ENCODE measurements around the gene CKM. TPM values are rescaled to one million over a fixed set of nuclear protein-coding genes. Genes with fewer than 3 reads are reported as not detected.
A peak's percentile ranks its signal among the peaks of the same experiment; 100 is the strongest.

CKM gene
- total RNA-seq, 1 experiment from 2014 or later, result not detected

- TF ChIP-seq CTCF (IDR thresholded peaks at IDR 0.05; ENCODE audit: unreplicated experiment), result no peak
- BruUV-seq (replicated peaks), result no TSS peak
- no peak for DNase-seq
- intact Hi-C loops (cut with micrococcal nuclease; ENCODE audit: unreplicated experiment), result no loop called here
- no peak overlapping the region for H3K27ac Mint-ChIP-seq (ENCODE audit: unreplicated experiment)
- H3K27me3 Mint-ChIP-seq (ENCODE audit: unreplicated experiment), result peaks cover 40% of the 10 kb centered on the region
- H3K4me3 Mint-ChIP-seq (ENCODE audit: low read depth, unreplicated experiment), result no peak overlapping the region
- no peaks in the 10 kb centered on the region for H3K4me1 Mint-ChIP-seq (ENCODE audit: low read depth, unreplicated experiment)
- H3K9me3 Mint-ChIP-seq (ENCODE audit: low read depth, unreplicated experiment), result no peaks in the 10 kb centered on the region
- CTCF ChIA-PET, result interaction anchor here (0.8 kb wide), 1 partner anchor 209 kb away, joined by 5 read pairs; no protein-coding TSS in a partner anchor
- peaks cover 8% of the 10 kb centered on the region for H3K36me3 Mint-ChIP-seq (ENCODE audit: insufficient read depth, unreplicated experiment)
These were observed 15.3 kb downstream of the CKM start for GRCh38 chr19:45307361-45307760.

GRCh38 chr19:45306518-45307027 lies 16.1 kb downstream of the CKM start:
- H3K4me3 Mint-ChIP-seq (ENCODE audit: low read depth, unreplicated experiment), result no peak overlapping the region
- no TSS peak for BruUV-seq (replicated peaks)
- peaks cover 40% of the 10 kb centered on the region for H3K27me3 Mint-ChIP-seq (ENCODE audit: unreplicated experiment)
- intact Hi-C loops (cut with micrococcal nuclease; ENCODE audit: unreplicated experiment), result no loop called here
- DNase-seq, result no peak
- peaks cover 13% of the 10 kb centered on the region for H3K36me3 Mint-ChIP-seq (ENCODE audit: insufficient read depth, unreplicated experiment)
- no peaks in the 10 kb centered on the region for H3K4me1 Mint-ChIP-seq (ENCODE audit: low read depth, unreplicated experiment)
- CTCF ChIA-PET, result no interaction called here
- H3K9me3 Mint-ChIP-seq (ENCODE audit: low read depth, unreplicated experiment), result no peaks in the 10 kb centered on the region
- TF ChIP-seq CTCF (IDR thresholded peaks at IDR 0.05; ENCODE audit: unreplicated experiment), result no peak
- no peak overlapping the region for H3K27ac Mint-ChIP-seq (ENCODE audit: unreplicated experiment)

GRCh38 chr19:45306040-45306439 lies 16.6 kb downstream of the CKM start:
- Mint-ChIP-seq H3K9me3 (ENCODE audit: low read depth, unreplicated experiment) (no peaks in the 10 kb centered on the region), H3K4me3 (ENCODE audit: low read depth, unreplicated experiment) (no peak overlapping the region), H3K36me3 (ENCODE audit: insufficient read depth, unreplicated experiment) (peaks cover 16% of the 10 kb centered on the region), H3K27me3 (ENCODE audit: unreplicated experiment) (peaks cover 40% of the 10 kb centered on the region), H3K4me1 (ENCODE audit: low read depth, unreplicated experiment) (no peaks in the 10 kb centered on the region), H3K27ac (ENCODE audit: unreplicated experiment) (peak overlapping the region; percentile 0)
- CTCF ChIA-PET, result no interaction called here
- intact Hi-C loops (cut with micrococcal nuclease; ENCODE audit: unreplicated experiment), result no loop called here
- no peak for DNase-seq
- no TSS peak for BruUV-seq (replicated peaks)
- TF ChIP-seq CTCF (IDR thresholded peaks at IDR 0.05; ENCODE audit: unreplicated experiment), result no peak

- no TSS peak for BruUV-seq (replicated peaks)
- intact Hi-C loops (cut with micrococcal nuclease; ENCODE audit: unreplicated experiment), result no loop called here
- no peaks in the 10 kb centered on the region for H3K4me1 Mint-ChIP-seq (ENCODE audit: low read depth, unreplicated experiment)
- TF ChIP-seq CTCF (IDR thresholded peaks at IDR 0.05; ENCODE audit: unreplicated experiment), result no peak
- H3K27me3 Mint-ChIP-seq (ENCODE audit: unreplicated experiment), result peaks cover 40% of the 10 kb centered on the region
- DNase-seq, result no peak
- H3K27ac Mint-ChIP-seq (ENCODE audit: unreplicated experiment), result peak overlapping the region; percentile 0
- H3K9me3 Mint-ChIP-seq (ENCODE audit: low read depth, unreplicated experiment), result no peaks in the 10 kb centered on the region
- no peak overlapping the region for H3K4me3 Mint-ChIP-seq (ENCODE audit: low read depth, unreplicated experiment)
- CTCF ChIA-PET, result interaction anchor here (0.5 kb wide), 1 partner anchor 180 kb away, joined by 5 read pairs; no protein-coding TSS in a partner anchor
- peaks cover 17% of the 10 kb centered on the region for H3K36me3 Mint-ChIP-seq (ENCODE audit: insufficient read depth, unreplicated experiment)
These were observed 17.3 kb downstream of the CKM start for GRCh38 chr19:45305421-45305820.

All from Calu3 (cell line).